HUDEP-2 (cell line): Measurements from ENCODE around the gene NCKAP5.
"Not testable (repeated sequence)": the region's sequence is repeated elsewhere in the genome, so short reads cannot be mapped to it uniquely, and the experiment has no call there.

ENCODE experiments used
- DNase-seq, 76 experiments: peaks; one replicate each; lab custom pipeline; 2025; ENCODE audit not compliant: unreplicated experiment in 76 of 76; lab: John Stamatoyannopoulos, UW

Gene NCKAP5

GRCh38 chr2:133475610-133476009 lies 92.7 kb downstream of the NCKAP5 start:
- no peak for DNase-seq

DNA sequence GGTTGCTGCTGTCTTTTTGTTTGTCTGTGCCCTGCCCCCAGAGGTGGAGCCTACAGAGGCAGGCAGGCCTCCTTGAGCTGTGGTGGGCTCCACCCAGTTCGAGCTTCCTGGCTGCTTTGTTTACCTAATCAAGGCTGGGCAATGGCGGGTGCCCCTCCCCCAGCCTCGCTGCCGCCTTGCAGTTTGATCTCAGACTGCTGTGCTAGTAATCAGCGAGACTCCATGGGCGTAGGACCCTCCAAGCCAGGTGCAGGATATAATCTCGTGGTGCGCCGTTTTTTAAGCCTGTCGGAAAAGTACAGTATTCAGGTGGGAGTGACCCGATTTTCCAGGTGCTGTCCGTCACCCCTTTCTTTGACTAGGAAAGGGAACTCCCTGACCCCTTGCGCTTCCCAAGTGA lies 97.8 kb downstream of the NCKAP5 start:
- DNase-seq: not testable (repeated sequence)

DNA sequence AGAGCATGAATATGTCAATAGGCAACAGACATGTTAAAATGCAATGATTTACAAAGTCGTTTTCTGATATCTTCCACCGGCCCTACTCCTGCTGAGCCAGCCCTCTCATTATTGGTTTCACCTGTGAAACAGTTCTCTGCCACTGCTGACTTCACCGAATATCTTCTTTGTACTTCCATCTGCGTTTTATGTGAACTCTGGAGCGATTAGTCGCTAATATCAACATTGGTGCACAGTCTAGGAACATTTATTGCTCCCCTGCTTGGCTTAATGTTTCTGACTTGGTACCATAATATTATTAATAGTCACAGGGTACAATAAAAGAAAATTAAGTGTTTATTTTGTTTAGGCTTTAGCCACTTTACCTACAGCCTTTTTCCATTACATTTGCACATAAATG lies 105.5 kb downstream of the NCKAP5 start:
- no peak for DNase-seq

GRCh38 chr2:133461484-133461883 lies 106.8 kb downstream of the NCKAP5 start:
- DNase-seq: no peak

- DNase-seq: no peak
Measured at GRCh38 chr2:133459590-133459989, 108.7 kb downstream of the NCKAP5 start.

DNA sequence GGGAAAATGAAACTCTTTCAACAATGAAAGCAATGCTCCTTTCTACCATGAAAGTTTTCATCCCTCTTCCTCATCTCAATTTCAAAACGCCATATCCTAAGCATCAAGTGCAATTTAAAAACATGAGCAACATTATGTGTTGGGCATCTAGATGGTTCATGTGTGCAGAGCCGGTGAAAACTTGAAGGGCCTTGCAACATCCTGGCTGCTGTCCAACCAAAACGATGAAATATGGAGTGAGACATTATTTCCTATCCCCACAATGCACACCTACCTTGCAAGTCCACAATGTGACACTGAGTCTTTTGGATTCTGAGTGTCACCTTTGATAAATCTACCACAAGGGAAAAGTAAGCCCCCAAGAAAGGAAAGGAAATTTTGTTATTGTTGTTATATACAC lies 110.0 kb downstream of the NCKAP5 start:
- no peak for DNase-seq

GRCh38 chr2:133457861-133458260 lies 110.4 kb downstream of the NCKAP5 start:
- no peak for DNase-seq

DNA sequence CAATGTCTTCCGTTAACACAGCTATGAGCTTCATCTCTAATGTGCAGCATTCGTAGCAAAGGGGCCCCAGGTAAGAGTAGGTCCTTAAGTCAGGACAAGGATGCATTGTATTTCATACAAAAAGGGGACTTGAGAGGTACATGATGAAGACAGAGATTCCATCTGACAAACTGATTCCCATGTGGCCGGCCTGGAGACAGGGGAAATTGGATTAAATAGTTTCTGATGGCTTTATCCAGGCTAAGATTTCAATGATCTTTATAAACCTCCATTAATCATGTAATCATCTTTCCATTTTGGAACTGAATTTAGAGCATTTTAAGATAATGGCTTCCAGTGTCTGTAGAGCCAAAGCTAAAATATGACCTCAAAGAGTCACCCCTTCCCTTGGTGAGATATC lies 111.3 kb downstream of the NCKAP5 start:
- DNase-seq: no peak

- DNase-seq: no peak
Measured at GRCh38 chr2:133456156-133456555, 112.1 kb downstream of the NCKAP5 start.

- no peak for DNase-seq
Measured at GRCh38 chr2:133453032-133453431, 115.2 kb downstream of the NCKAP5 start.

DNA sequence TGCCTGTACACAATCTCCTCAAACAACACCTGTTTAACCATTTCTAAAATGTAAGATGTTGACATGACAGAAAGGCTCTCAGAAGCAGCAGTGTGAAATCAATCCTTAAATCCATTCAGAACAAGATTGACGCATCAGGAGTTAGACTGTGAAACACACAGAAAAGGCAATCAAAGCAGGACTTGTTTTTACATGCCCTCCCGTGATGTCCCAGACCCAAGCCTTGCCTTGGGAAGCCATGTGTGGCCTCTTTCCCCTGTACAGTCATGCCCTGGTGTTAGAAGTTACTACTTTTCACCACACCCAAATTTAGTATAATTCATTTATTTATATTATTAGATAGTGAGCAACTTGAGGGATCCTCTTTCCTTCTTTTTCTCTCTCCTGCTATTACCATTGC lies 115.7 kb downstream of the NCKAP5 start:
- DNase-seq: no peak

- DNase-seq: no peak
Measured at GRCh38 chr2:133452146-133452545, 116.1 kb downstream of the NCKAP5 start.

DNA sequence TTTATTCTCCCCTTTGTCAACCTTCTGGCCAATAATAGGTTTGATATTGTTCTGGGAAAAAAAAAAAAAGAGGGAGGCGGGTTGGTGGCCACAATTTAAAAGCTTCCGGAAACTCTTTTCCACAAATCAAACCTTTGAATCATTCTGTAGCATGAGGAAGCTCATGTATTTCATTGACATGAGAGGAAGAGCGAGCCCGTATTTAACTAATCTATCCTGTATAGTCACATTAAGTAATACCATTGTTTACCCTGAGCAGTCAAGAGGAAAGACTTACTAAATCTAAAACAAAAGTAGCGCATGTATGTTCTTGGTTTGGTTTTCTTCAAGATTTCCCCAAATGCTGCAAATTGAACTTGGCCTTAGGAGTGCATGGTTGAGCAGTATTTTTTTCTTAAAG lies 120.1 kb downstream of the NCKAP5 start:
- DNase-seq: no peak

- no peak for DNase-seq
Measured at GRCh38 chr2:133447303-133447702, 121.0 kb downstream of the NCKAP5 start.

GRCh38 chr2:133444465-133444864 lies 123.8 kb downstream of the NCKAP5 start:
- no peak for DNase-seq

GRCh38 chr2:133442393-133442792 lies 125.9 kb downstream of the NCKAP5 start:
- no peak for DNase-seq

- DNase-seq: no peak
Measured at GRCh38 chr2:133439565-133439920, 128.7 kb downstream of the NCKAP5 start.

DNA sequence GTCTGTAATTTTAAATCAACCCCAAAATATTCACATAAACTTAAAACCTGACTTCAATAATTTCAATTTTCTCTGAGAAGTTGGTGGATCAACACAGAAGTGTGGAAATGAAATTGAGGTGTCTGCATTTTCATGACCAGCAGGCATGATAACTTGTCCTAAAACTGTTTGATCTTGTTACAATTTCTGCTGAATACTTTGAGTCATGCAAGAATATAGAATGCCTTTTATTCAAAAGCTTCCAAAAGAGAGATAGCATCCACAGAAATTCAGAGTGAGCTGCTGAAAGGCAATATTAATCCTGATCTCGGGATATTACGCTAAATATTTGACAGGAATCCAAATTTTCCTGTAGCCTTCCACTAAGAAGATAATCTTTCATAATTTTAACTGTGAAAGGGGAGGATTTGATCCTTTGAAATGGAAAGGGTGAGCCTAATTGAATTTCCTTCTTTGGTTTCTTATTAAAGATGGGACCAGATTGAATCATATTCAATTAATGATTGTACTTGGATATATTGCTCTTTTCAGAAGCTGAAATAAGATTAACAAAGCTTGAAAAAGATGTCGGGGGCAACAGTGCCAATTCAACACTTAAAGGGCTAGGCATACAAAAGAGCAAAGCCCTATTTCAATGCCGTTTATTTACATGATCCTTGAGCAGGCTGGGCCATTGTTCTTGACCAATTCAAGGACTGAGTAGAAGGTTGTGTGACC lies 129.3 kb downstream of the NCKAP5 start:
- DNase-seq: no peak

GRCh38 chr2:133438026-133438425 lies 130.2 kb downstream of the NCKAP5 start:
- DNase-seq: no peak

- DNase-seq: no peak
Measured at GRCh38 chr2:133437492-133437891, 130.8 kb downstream of the NCKAP5 start.

DNA sequence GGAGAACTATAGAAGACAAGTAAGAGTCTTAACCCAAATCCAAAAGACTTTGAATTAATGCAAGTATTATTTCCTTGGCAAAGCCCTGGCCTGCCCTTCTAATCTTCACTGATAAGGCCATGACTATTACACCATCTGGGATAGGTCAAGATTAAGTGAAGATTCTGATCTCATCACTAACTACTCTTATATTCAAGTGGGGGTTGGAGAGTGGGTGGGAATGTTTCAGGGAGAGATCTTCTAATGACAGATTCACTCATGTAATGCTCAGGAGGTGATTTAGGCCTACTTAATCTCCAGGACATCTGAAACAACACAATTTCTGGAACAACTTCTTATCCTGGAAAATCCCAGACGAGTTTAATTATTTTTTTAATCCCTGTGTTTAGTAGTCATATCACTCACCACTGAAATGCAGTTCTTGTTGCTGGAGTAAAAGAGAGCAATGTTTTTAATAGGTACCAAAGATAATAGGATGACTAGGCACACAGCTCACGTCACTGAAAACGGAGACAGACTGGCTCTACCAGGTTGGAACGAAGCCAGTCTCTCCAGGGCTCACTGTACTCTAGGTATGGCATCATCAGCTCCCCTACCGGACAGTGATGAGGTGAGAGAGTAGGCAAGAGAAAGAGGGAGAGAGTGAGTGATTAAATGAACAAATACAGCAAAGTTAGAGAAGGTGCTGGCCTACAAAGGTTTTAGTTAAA lies 133.1 kb downstream of the NCKAP5 start:
- DNase-seq: no peak
